GM21786 (cell line): Measurements from ENCODE around the gene STARD3NL.

Source experiments
- ATAC-seq: cut with Tn5 transposase; IDR thresholded peaks from one replicate; pipeline ENCODE4 v1.9.1; 2021; ENCODE audit not compliant: unreplicated experiment

Gene STARD3NL

GRCh38 chr7:38182450-38182849, 4.4 kb downstream of the STARD3NL start:
- ATAC-seq = no peak

- no peak for ATAC-seq
Measured at GRCh38 chr7:38185395-38186307, 7.6 kb downstream of the STARD3NL start.

GRCh38 chr7:38186593-38187314, 8.7 kb downstream of the STARD3NL start:
- no peak for ATAC-seq

- peak; percentile 96 for ATAC-seq
Measured at GRCh38 chr7:38187794-38188440, 9.9 kb downstream of the STARD3NL start.

- ATAC-seq = no peak
Measured at GRCh38 chr7:38189231-38189938, 11.3 kb downstream of the STARD3NL start.

- no peak for ATAC-seq
Measured at GRCh38 chr7:38190011-38190410, 12.0 kb downstream of the STARD3NL start.

- ATAC-seq = no peak
Measured at GRCh38 chr7:38191791-38192190, 13.7 kb downstream of the STARD3NL start.

- ATAC-seq = no peak
Measured at GRCh38 chr7:38192327-38192726, 14.3 kb downstream of the STARD3NL start.

- ATAC-seq = no peak
Measured at GRCh38 chr7:38195804-38196595, 18.0 kb downstream of the STARD3NL start.

- no peak for ATAC-seq
Measured at GRCh38 chr7:38198366-38198765, 20.3 kb downstream of the STARD3NL start.

GRCh38 chr7:38199154-38199553, 21.1 kb downstream of the STARD3NL start:
- no peak for ATAC-seq

- ATAC-seq = no peak
Measured at GRCh38 chr7:38199782-38200181, 21.7 kb downstream of the STARD3NL start.

- no peak for ATAC-seq
Measured at GRCh38 chr7:38206071-38206470, 28.0 kb downstream of the STARD3NL start.

- ATAC-seq = no peak
Measured at GRCh38 chr7:38207843-38208242, 29.8 kb downstream of the STARD3NL start.

GRCh38 chr7:38211486-38211885, 33.4 kb downstream of the STARD3NL start:
- ATAC-seq = no peak

GRCh38 chr7:38211940-38212339, 33.9 kb downstream of the STARD3NL start:
- ATAC-seq = no peak

GRCh38 chr7:38215115-38215514, 37.1 kb downstream of the STARD3NL start:
- no peak for ATAC-seq

GRCh38 chr7:38215735-38216670, 38.0 kb downstream of the STARD3NL start:
- ATAC-seq = peak; percentile 88

GRCh38 chr7:38217672-38218071, 39.6 kb downstream of the STARD3NL start:
- ATAC-seq = no peak
